ENCODE measurements around the gene DOP1B.
"Not testable (repeated sequence)": the region's sequence is repeated elsewhere in the genome, so short reads cannot be mapped to it uniquely, and the experiment has no call there.

DOP1B gene

GRCh38 chr21:36171336-36171735 lies 14.7 kb downstream of the DOP1B start:
- DNase-seq (ENCODE audit: low read depth) = no peak

- no peak for DNase-seq (ENCODE audit: low read depth)
Measured at GRCh38 chr21:36171741-36172331, 15.2 kb downstream of the DOP1B start.

GRCh38 chr21:36174780-36175179 lies 18.2 kb downstream of the DOP1B start:
- no peak for DNase-seq (ENCODE audit: low read depth)

GRCh38 chr21:36175771-36176565 lies 19.3 kb downstream of the DOP1B start:
- no peak for DNase-seq (ENCODE audit: low read depth)

GRCh38 chr21:36178349-36178748 lies 21.7 kb downstream of the DOP1B start:
- DNase-seq (ENCODE audit: low read depth) = no peak

- DNase-seq (ENCODE audit: low read depth) = no peak
Measured at GRCh38 chr21:36179145-36179544, 22.5 kb downstream of the DOP1B start.

- no peak for DNase-seq (ENCODE audit: low read depth)
Measured at GRCh38 chr21:36180963-36181362, 24.3 kb downstream of the DOP1B start.

- no peak for DNase-seq (ENCODE audit: low read depth)
Measured at GRCh38 chr21:36183144-36183795, 26.6 kb downstream of the DOP1B start.

- no peak for DNase-seq (ENCODE audit: low read depth)
Measured at GRCh38 chr21:36184545-36184944, 27.9 kb downstream of the DOP1B start.

- no peak for DNase-seq (ENCODE audit: low read depth)
Measured at GRCh38 chr21:36185523-36185922, 28.9 kb downstream of the DOP1B start.

- no peak for DNase-seq (ENCODE audit: low read depth)
Measured at GRCh38 chr21:36186081-36186480, 29.5 kb downstream of the DOP1B start.

- no peak for DNase-seq (ENCODE audit: low read depth)
Measured at GRCh38 chr21:36186506-36187399, 30.1 kb downstream of the DOP1B start.

GRCh38 chr21:36188081-36188681 lies 31.6 kb downstream of the DOP1B start:
- DNase-seq (ENCODE audit: low read depth) = no peak

GRCh38 chr21:36188937-36189336 lies 32.3 kb downstream of the DOP1B start:
- DNase-seq (ENCODE audit: low read depth) = no peak

- DNase-seq (ENCODE audit: low read depth) = no peak
Measured at GRCh38 chr21:36190736-36191135, 34.1 kb downstream of the DOP1B start.

- DNase-seq (ENCODE audit: low read depth) = peak; percentile 82
Measured at GRCh38 chr21:36193200-36193599, 36.6 kb downstream of the DOP1B start.

GRCh38 chr21:36194024-36194423 lies 37.4 kb downstream of the DOP1B start:
- no peak for DNase-seq (ENCODE audit: low read depth)

- DNase-seq (ENCODE audit: low read depth) = no peak
Measured at GRCh38 chr21:36195613-36196012, 39.0 kb downstream of the DOP1B start.

GRCh38 chr21:36199021-36199420 lies 42.4 kb downstream of the DOP1B start:
- DNase-seq (ENCODE audit: low read depth) = no peak

GRCh38 chr21:36199575-36199974 lies 43.0 kb downstream of the DOP1B start:
- DNase-seq (ENCODE audit: low read depth) = not testable (repeated sequence)

GRCh38 chr21:36200081-36200561 lies 43.5 kb downstream of the DOP1B start:
- DNase-seq (ENCODE audit: low read depth) = no peak
